Endothelial cell of umbilical vein (primary cell): Measurements from ENCODE around the gene PSMD9. TPM values are rescaled to one million over a fixed set of nuclear protein-coding genes. Genes with fewer than 3 reads are reported as not detected.

Experiments used
- BruUV-seq: library from RNA; stranded (reverse); fragments of 400-500 nt; replicated peaks from 2 replicates; lab custom pipeline; 2021; lab: Mats Ljungman, UMichigan
- CTCF ChIA-PET: fragments of 300-600, 350-600 bp; sonication (Branson Sonifier 250); formaldehyde crosslinking; loops from one replicate; lab custom pipeline; 2021; ENCODE audit warnings: antibody characterized with exemption, inconsistent platforms; lab: Charles Lee
- POLR2A ChIA-PET: fragments of 300-600, 350-600 bp; sonication (Branson Sonifier 250); formaldehyde crosslinking; loops from one replicate; lab custom pipeline; 2021; ENCODE audit warnings: antibody characterized with exemption, inconsistent platforms; lab: Charles Lee
- DNase-seq: peaks from one replicate; pipeline ENCODE4 v3.0.0-alpha.2; 2011; ENCODE audit warnings: low read depth, low spot score
- FAIRE-seq: peaks from 2 replicates; lab custom pipeline; 2011; peaks lifted over from hg19 to GRCh38; lab: Jason Lieb, UNC
- H2AFZ ChIP-seq: 2 replicates; pipeline ENCODE4 v1.6.0; 2012; ENCODE audit warnings: low read depth, low read length, control low read depth, inconsistent platforms
- H3K27ac ChIP-seq: 2 replicates; pipeline ENCODE4 v1.5.1; 2011; ENCODE audit warnings: low read depth, mild to moderate bottlenecking, control low read depth, low read length, moderate library complexity; ENCODE audit not compliant: insufficient read depth
- H3K27me3 ChIP-seq, 2 experiments: 2 replicates each; pipeline versions ENCODE4 v1.6.0 to v1.6.1; 2011; ENCODE audit warnings: low read length in 2 of 2, mixed read lengths in 1 of 2; ENCODE audit not compliant: control insufficient read depth in 2 of 2, insufficient read depth in 2 of 2
- H3K36me3 ChIP-seq, 2 experiments: 2 replicates in 1 of 2; 3 replicates in 1 of 2; pipeline ENCODE4 v1.5.1; 2011; ENCODE audit warnings: low read length in 2 of 2, mild to moderate bottlenecking in 1 of 2, moderate library complexity in 1 of 2; ENCODE audit not compliant: control insufficient read depth in 2 of 2, insufficient read depth in 2 of 2; ENCODE audit errors: extremely low read depth in 1 of 2
- H3K4me1 ChIP-seq: 3 replicates; pipeline ENCODE4 v1.5.1; 2011; ENCODE audit warnings: mild to moderate bottlenecking, low read length; ENCODE audit not compliant: control insufficient read depth, insufficient read depth; ENCODE audit errors: extremely low read depth
- H3K4me2 ChIP-seq: 2 replicates; pipeline ENCODE4 v1.6.1; 2011; ENCODE audit warnings: low read length, control low read depth, mixed read lengths; ENCODE audit not compliant: insufficient read depth
- H3K4me3 ChIP-seq, 3 experiments: fragments of 200-600 bp in 1 of 3; sonication (generic), shearing (Covaris generic) in 1 of 3; replicated peaks in 1 of 3; 2 replicates each; pipeline ENCODE4 v1.5.1; 2011 to 2016; ENCODE audit warnings: control low read depth in 3 of 3, low read length in 3 of 3, mild to moderate bottlenecking in 2 of 3, inconsistent platforms in 1 of 3, low read depth in 1 of 3, moderate library complexity in 1 of 3; ENCODE audit not compliant: insufficient read depth in 1 of 3
- H3K79me2 ChIP-seq: 2 replicates; pipeline ENCODE4 v1.6.0; 2012; ENCODE audit warnings: low read length, inconsistent platforms; ENCODE audit not compliant: control insufficient read depth, insufficient read depth
- H3K9ac ChIP-seq: replicated peaks from 2 replicates; pipeline ENCODE3; 2011; ENCODE audit warnings: low read length, control low read depth; ENCODE audit not compliant: insufficient read depth; ENCODE audit errors: extremely low read depth
- H3K9me1 ChIP-seq: replicated peaks from 3 replicates; pipeline ENCODE4 v1.6.0; 2011; ENCODE audit warnings: mild to moderate bottlenecking, low read length; ENCODE audit not compliant: control insufficient read depth, insufficient read depth; ENCODE audit errors: extremely low read depth
- H3K9me3 ChIP-seq: replicated peaks from 2 replicates; pipeline ENCODE4 v1.5.1; 2012; ENCODE audit warnings: low read length, inconsistent platforms; ENCODE audit not compliant: control insufficient read depth, insufficient read depth
- H4K20me1 ChIP-seq: replicated peaks from 2 replicates; pipeline ENCODE3; 2011; ENCODE audit warnings: mild to moderate bottlenecking, low read length; ENCODE audit not compliant: control insufficient read depth, insufficient read depth; ENCODE audit errors: extremely low read depth
- CTCF ChIP-seq, 2 donors: IDR thresholded peaks; 1 replicate in 1 of 2; 2 replicates in 1 of 2; pipeline ENCODE4 v1.5.1; 2011; ENCODE audit warnings: low read length in 2 of 2, mild to moderate bottlenecking in 2 of 2, moderate library complexity in 2 of 2, control low read depth in 1 of 2, inconsistent platforms in 1 of 2, low read depth in 1 of 2; ENCODE audit not compliant: insufficient read depth in 1 of 2; ENCODE audit errors: extremely low read depth in 1 of 2
- EZH2 ChIP-seq: IDR thresholded peaks from 2 replicates; pipeline ENCODE4 v1.6.1; 2012; ENCODE audit warnings: borderline replicate concordance, low read depth, mild to moderate bottlenecking, moderate library complexity, low read length, inconsistent platforms; ENCODE audit not compliant: severe bottlenecking
- FOS ChIP-seq: IDR thresholded peaks from 2 replicates; pipeline ENCODE4 v1.6.1; 2011; ENCODE audit warnings: mild to moderate bottlenecking, low read length, moderate library complexity, borderline replicate concordance; ENCODE audit not compliant: insufficient read depth
- GATA2 ChIP-seq: IDR thresholded peaks from 2 replicates; pipeline ENCODE4 v1.7.0; 2011; ENCODE audit warnings: low read depth, mild to moderate bottlenecking, moderate library complexity, mixed read lengths, low read length; ENCODE audit not compliant: insufficient read length, insufficient read depth
- JUN ChIP-seq: IDR thresholded peaks from 2 replicates; pipeline ENCODE4 v1.6.1; 2011; ENCODE audit warnings: borderline replicate concordance, low read depth; ENCODE audit not compliant: insufficient read length, insufficient read depth
- MAX ChIP-seq: IDR thresholded peaks from 2 replicates; pipeline ENCODE4 v1.6.1; 2011; ENCODE audit not compliant: insufficient read depth, insufficient read length
- MYC ChIP-seq: IDR thresholded peaks from one replicate; pipeline ENCODE4 v1.6.1; 2011; ENCODE audit warnings: mild to moderate bottlenecking, low read depth, low read length
- POLR2A ChIP-seq: IDR thresholded peaks from 2 replicates; pipeline ENCODE4 v1.6.1; 2012; ENCODE audit warnings: low read depth, mild to moderate bottlenecking, control low read depth, low read length
- POLR2AphosphoS5 ChIP-seq: IDR thresholded peaks from 2 replicates; pipeline ENCODE4 v1.6.1; 2012; ENCODE audit warnings: low read depth, mild to moderate bottlenecking, control low read depth, low read length, moderate library complexity; ENCODE audit not compliant: insufficient read depth
- dilution Hi-C: fragments of 300-500 bp; cut with MboI; formaldehyde crosslinking; loops from one replicate; pipeline ENCODE4 v1.15.0; 2019; ENCODE audit warnings: low sequenced_read_pairs; ENCODE audit not compliant: extremely low pct_ligation_motif_present
- intact Hi-C: fragments of 100-400 bp; cut with micrococcal nuclease; formaldehyde crosslinking; loops from one replicate; pipeline ENCODE4 v1.10.0; 2022
- polyA plus RNA-seq, 4 experiments: library from polyadenylated mRNA; depleted of rRNA in 3 of 4; stranded (reverse) in 3 of 4; unstranded in 1 of 4; fragments of >200 nt; gene quantifications; 2 replicates each; pipeline versions ENCODE4 v1.2.1 to v1.2.3, GENCODE V29; 2011 to 2012; ENCODE audit warnings: missing spikeins in 1 of 4
- total RNA-seq: library from RNA; stranded (reverse); gene quantifications from 2 replicates; pipeline ENCODE4 v1.2.3, GENCODE V29; 2021

Gene PSMD9
- total and polyA plus RNA-seq, 2 donors (not counting 3 experiments of a cell fraction or from before 2014, with no cell fraction given): 69.2 to 118 TPM

- no peak for TF ChIP-seq MAX
- TF ChIP-seq GATA2: no peak
- TF ChIP-seq EZH2: no peak
- no peak for TF ChIP-seq FOS
- TF ChIP-seq MYC: no peak
- no peak for TF ChIP-seq JUN
- peak; percentile 38 to 63 for TF ChIP-seq CTCF (IDR thresholded peaks at IDR 0.05; ENCODE audit: extremely low read depth in 1 of 2, insufficient read depth in 1 of 2, low read depth in 1 of 2, low read length in 2 of 2)
- peak; percentile 26 for TF ChIP-seq POLR2AphosphoS5
- TF ChIP-seq POLR2A: peak; percentile 26
- no peaks in the 10 kb centered on the region for H3K9me3 ChIP-seq
- no TSS peak for BruUV-seq
- H3K9me1 ChIP-seq: no peaks in the 10 kb centered on the region
- H3K9ac ChIP-seq: peak overlapping the region; percentile 44
- intact Hi-C loops (loop anchor here (1.0 to 2.0 kb wide), 2 partner anchors 45 to 49 kb away; partner anchors contain the start of gene PSMD9), dilution Hi-C loops (no loop called here)
- no peak overlapping the region for H3K27ac ChIP-seq
- ChIA-PET POLR2A (interaction anchor here (0.9 kb wide), 1 partner anchor 37 kb away, joined by 6 read pairs; no protein-coding TSS in a partner anchor), CTCF (interaction anchor here (0.6 to 6.2 kb wide), 5 partner anchors 23 to 287 kb away, joined by 3 to 73 read pairs (median 3); partner anchors contain the start of genes PSMD9 and RHOF)
- peaks cover 2% of the 10 kb centered on the region for H3K4me1 ChIP-seq
- H4K20me1 ChIP-seq: no peaks in the 10 kb centered on the region
- H3K4me3 ChIP-seq: peak overlapping the region; percentile 47 to 56 (median 53)
- DNase-seq: peak; percentile 99
- peak; percentile 98 for FAIRE-seq
- no peaks in the 10 kb centered on the region for H3K79me2 ChIP-seq
- peak overlapping the region; percentile 90 for H2AFZ ChIP-seq
- peak overlapping the region; percentile 77 for H3K4me2 ChIP-seq
- H3K27me3 ChIP-seq: no peaks in the 10 kb centered on the region
- no peaks in the 10 kb centered on the region for H3K36me3 ChIP-seq
Measured at GRCh38 chr12:121839106-121839992, 49.2 kb upstream of the PSMD9 start.
